SK-N-SH (cell line): ENCODE data around the gene CAPNS1. TPM values are rescaled to one million over a fixed set of nuclear protein-coding genes. Genes with fewer than 3 reads are reported as not detected.
"Not testable (repeated sequence)": the region's sequence is repeated elsewhere in the genome, so short reads cannot be mapped to it uniquely, and the experiment has no call there.

Experiments used
- CTCF ChIA-PET: fragments of 300-600, 350-600 bp; formaldehyde crosslinking; extraction: SDS; loops from one replicate; lab custom pipeline; 2021; lab: Yijun Ruan, JAX
- POLR2A ChIA-PET: fragments of 350-600 bp; sonication (Branson Sonifier 250); formaldehyde crosslinking; extraction: SDS; loops from one replicate; lab custom pipeline; 2020; ENCODE audit warnings: antibody characterized with exemption, inconsistent platforms; lab: Yijun Ruan, JAX
- DNase-seq: peaks from one replicate; pipeline ENCODE4 v3.0.0; 2012
- H2AFZ ChIP-seq: fragments of 200-600 bp; sonication (generic); 2 replicates; pipeline ENCODE4 v1.8.1; 2016; ENCODE audit warnings: antibody characterized with exemption, mild to moderate bottlenecking, low read depth
- H3F3A ChIP-seq: fragments of 200-600 bp; sonication (generic); replicated peaks from 2 replicates; pipeline ENCODE3; 2016; ENCODE audit warnings: antibody characterized with exemption, mild to moderate bottlenecking; ENCODE audit not compliant: insufficient read depth
- H3K27ac ChIP-seq, 2 experiments: fragments of 200-500 bp in 1 of 2; fragments of 200-600 bp in 1 of 2; sonication (Bioruptor generic) in 1 of 2; sonication (generic), shearing (Covaris generic) in 1 of 2; 2 replicates each; pipeline versions ENCODE4 v1.5.1 to v1.6.1; 2014 to 2016; ENCODE audit warnings: low read depth in 2 of 2, inconsistent platforms in 1 of 2, low read length in 1 of 2, mild to moderate bottlenecking in 1 of 2, mixed read lengths in 1 of 2
- H3K27me3 ChIP-seq: fragments of 200-600 bp; sonication (generic), shearing (Covaris generic); 2 replicates; pipeline ENCODE4 v1.6.1; 2016; ENCODE audit warnings: mixed run types; ENCODE audit not compliant: insufficient read depth
- H3K36me3 ChIP-seq, 2 experiments: fragments of 200-500 bp in 1 of 2; fragments of 200-600 bp in 1 of 2; sonication (Bioruptor generic) in 1 of 2; sonication (generic) in 1 of 2; replicated peaks in 1 of 2; 2 replicates each; pipeline versions ENCODE3 to v1.5.1; 2014 to 2016; ENCODE audit warnings: low read length in 1 of 2, mild to moderate bottlenecking in 1 of 2; ENCODE audit not compliant: insufficient read depth in 2 of 2, control insufficient read depth in 1 of 2
- H3K4me1 ChIP-seq, 2 experiments: fragments of 200-500 bp in 1 of 2; fragments of 200-600 bp in 1 of 2; sonication (Bioruptor generic) in 1 of 2; sonication (generic), shearing (Covaris generic) in 1 of 2; 2 replicates each; pipeline versions ENCODE4 v1.5.1 to v1.6.1; 2014 to 2016; ENCODE audit warnings: low read depth in 1 of 2, low read length in 1 of 2, mixed run types in 1 of 2; ENCODE audit not compliant: insufficient read depth in 2 of 2, control insufficient read depth in 1 of 2
- H3K4me2 ChIP-seq: fragments of 200-600 bp; sonication (generic), shearing (Covaris generic); 2 replicates; pipeline ENCODE4 v1.6.1; 2017; ENCODE audit warnings: mixed run types
- H3K4me3 ChIP-seq, 2 experiments: fragments of 200-500 bp in 1 of 2; fragments of 200-600 bp in 1 of 2; sonication (Bioruptor generic) in 1 of 2; sonication (generic), shearing (Covaris generic) in 1 of 2; 2 replicates each; pipeline versions ENCODE4 v1.5.1 to v1.8.1; 2014 to 2016; ENCODE audit warnings: low read depth in 2 of 2, inconsistent platforms in 1 of 2, low read length in 1 of 2, mild to moderate bottlenecking in 1 of 2, mixed read lengths in 1 of 2, moderate library complexity in 1 of 2
- H3K79me2 ChIP-seq: fragments of 200-600 bp; sonication (generic); 2 replicates; pipeline ENCODE4 v1.8.1; 2017; ENCODE audit warnings: mild to moderate bottlenecking; ENCODE audit not compliant: insufficient read depth
- H3K9ac ChIP-seq: fragments of 200-600 bp; sonication (generic); 2 replicates; pipeline ENCODE4 v1.6.1; 2017; ENCODE audit warnings: mixed run types
- H3K9me2 ChIP-seq: fragments of 200-600 bp; sonication (generic); 2 replicates; pipeline ENCODE4 v1.6.1; 2017; ENCODE audit warnings: mixed run types
- H3K9me3 ChIP-seq: fragments of 200-600 bp; sonication (generic); 2 replicates; pipeline ENCODE4 v1.6.1; 2017; ENCODE audit warnings: mixed run types, mild to moderate bottlenecking, moderate library complexity
- H4K20me1 ChIP-seq: fragments of 200-600 bp; sonication (generic); 2 replicates; pipeline ENCODE4 v1.6.1; 2017; ENCODE audit warnings: mild to moderate bottlenecking, mixed run types; ENCODE audit not compliant: insufficient read depth
- CHD2 ChIP-seq: fragments of 150-350 bp; IDR thresholded peaks from 2 replicates; pipeline ENCODE4 v1.6.1; 2018; ENCODE audit warnings: low read length; ENCODE audit not compliant: partially characterized antibody
- EZH2phosphoT487 ChIP-seq: fragments of 200-600 bp; sonication (generic); IDR thresholded peaks from 2 replicates; pipeline ENCODE4 v1.6.1; 2017; ENCODE audit warnings: low read depth, mixed run types, mild to moderate bottlenecking, antibody characterized with exemption, moderate library complexity, borderline replicate concordance
- FOXJ3 ChIP-seq: sonication (generic); formaldehyde crosslinking; IDR thresholded peaks from 2 replicates; pipeline ENCODE4 v1.5.1; 2020; ENCODE audit warnings: mild to moderate bottlenecking, missing genetic modification reagents
- GABPA ChIP-seq: IDR thresholded peaks from 2 replicates; pipeline ENCODE4 v1.4.0; 2012; ENCODE audit warnings: low read depth, mild to moderate bottlenecking
- NFIC ChIP-seq: IDR thresholded peaks from 2 replicates; pipeline ENCODE4 v1.4.0; 2012; ENCODE audit warnings: borderline replicate concordance
- RCOR1 ChIP-seq: fragments of 150-350 bp; IDR thresholded peaks from 2 replicates; pipeline ENCODE4 v1.6.1; 2017; ENCODE audit warnings: antibody characterized with exemption, low read length
- SMC3 ChIP-seq: IDR thresholded peaks from 2 replicates; pipeline ENCODE4 v1.6.1; 2012; ENCODE audit warnings: low read depth, low read length, improper control_type of control experiment
- TEAD4 ChIP-seq: IDR thresholded peaks from 2 replicates; pipeline ENCODE4 v1.4.0; 2012; ENCODE audit warnings: mild to moderate bottlenecking, borderline replicate concordance; ENCODE audit not compliant: insufficient read depth
- YY1 ChIP-seq: IDR thresholded peaks from 2 replicates; pipeline ENCODE4 v1.4.0; 2012; ENCODE audit warnings: low read depth, mild to moderate bottlenecking
- WGBS: methylation state at CpG from one replicate; pipeline ENCODE4 v1.1.6; 2017; ENCODE audit warnings: low lambda C conversion rate; 5-methylcytosine and 5-hydroxymethylcytosine counted together
- polyA plus RNA-seq, 3 experiments: library from polyadenylated mRNA; depleted of rRNA; stranded (reverse); fragments of >200 nt; gene quantifications; 2 replicates each; pipeline ENCODE4 v1.2.3, GENCODE V29; 2012
- TF ChIP-seq, protein P1 (sequence below): fragments of 150-350 bp; IDR thresholded peaks from 2 replicates; pipeline ENCODE4 v1.6.1; 2017; ENCODE audit warnings: antibody characterized with exemption, low read length, low read depth, borderline replicate concordance
- TF ChIP-seq, protein P2 (sequence below): IDR thresholded peaks from 2 replicates; pipeline ENCODE4; 2012

CAPNS1 gene
- polyA plus RNA-seq, 1 of the 3 experiments (the other 2 are of a cell fraction) = 999 TPM

- Histone ChIP-seq H3K27me3 (no peaks in the 10 kb centered on the region), H3K4me1 (peaks cover 4 to 5% of the 10 kb centered on the region in 2 experiments; a peak in 2 of 4 replicates), H3K9me2 (no peaks in the 10 kb centered on the region), H3K36me3 (peaks cover 0 to 4% of the 10 kb centered on the region in 2 experiments), H3F3A (peaks cover 6% of the 10 kb centered on the region), H3K4me2 (no peak overlapping the region), H3K79me2 (no peaks in the 10 kb centered on the region), H3K4me3 (no peak overlapping the region), H3K9me3 (no peaks in the 10 kb centered on the region), H3K27ac (peak overlapping the region in 1 of 2 experiments; percentile 24; a peak in 1 of 4 replicates), H2AFZ (no peak overlapping the region), H4K20me1 (no peaks in the 10 kb centered on the region), H3K9ac (no peak overlapping the region)
- WGBS = 74% methylated on average over 9 of the region's 9 CpGs
- ChIA-PET CTCF (interaction anchor here (0.6 to 6.2 kb wide), 8 partner anchors 20 to 996 kb away, joined by 3 to 63 read pairs (median 4); partner anchors contain the start of genes POLR2I and TBCB), POLR2A (interaction anchor here (0.9 to 1.1 kb wide), 2 partner anchors 41 kb away, joined by 3 to 6 read pairs; no protein-coding TSS in a partner anchor)
- no peak for DNase-seq
- TF ChIP-seq SMC3 = no peak
- TF ChIP-seq RCOR1 = no peak
- TF ChIP-seq TEAD4 = no peak
- no peak for TF ChIP-seq NFIC
- TF ChIP-seq, protein P1, sequence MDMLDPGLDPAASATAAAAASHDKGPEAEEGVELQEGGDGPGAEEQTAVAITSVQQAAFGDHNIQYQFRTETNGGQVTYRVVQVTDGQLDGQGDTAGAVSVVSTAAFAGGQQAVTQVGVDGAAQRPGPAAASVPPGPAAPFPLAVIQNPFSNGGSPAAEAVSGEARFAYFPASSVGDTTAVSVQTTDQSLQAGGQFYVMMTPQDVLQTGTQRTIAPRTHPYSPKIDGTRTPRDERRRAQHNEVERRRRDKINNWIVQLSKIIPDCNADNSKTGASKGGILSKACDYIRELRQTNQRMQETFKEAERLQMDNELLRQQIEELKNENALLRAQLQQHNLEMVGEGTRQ = no peak
- TF ChIP-seq GABPA = no peak
- no peak for TF ChIP-seq FOXJ3 (CRISPR knock-in tag)
- TF ChIP-seq, protein P2, sequence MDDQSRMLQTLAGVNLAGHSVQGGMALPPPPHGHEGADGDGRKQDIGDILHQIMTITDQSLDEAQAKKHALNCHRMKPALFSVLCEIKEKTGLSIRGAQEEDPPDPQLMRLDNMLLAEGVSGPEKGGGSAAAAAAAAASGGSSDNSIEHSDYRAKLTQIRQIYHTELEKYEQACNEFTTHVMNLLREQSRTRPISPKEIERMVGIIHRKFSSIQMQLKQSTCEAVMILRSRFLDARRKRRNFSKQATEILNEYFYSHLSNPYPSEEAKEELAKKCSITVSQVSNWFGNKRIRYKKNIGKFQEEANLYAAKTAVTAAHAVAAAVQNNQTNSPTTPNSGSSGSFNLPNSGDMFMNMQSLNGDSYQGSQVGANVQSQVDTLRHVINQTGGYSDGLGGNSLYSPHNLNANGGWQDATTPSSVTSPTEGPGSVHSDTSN = no peak
- TF ChIP-seq CHD2 = no peak
- no peak for TF ChIP-seq EZH2phosphoT487
- no peak for TF ChIP-seq YY1
These were observed 29.4 kb downstream of the CAPNS1 start for GRCh38 chr19:36169084-36169760.

DNA sequence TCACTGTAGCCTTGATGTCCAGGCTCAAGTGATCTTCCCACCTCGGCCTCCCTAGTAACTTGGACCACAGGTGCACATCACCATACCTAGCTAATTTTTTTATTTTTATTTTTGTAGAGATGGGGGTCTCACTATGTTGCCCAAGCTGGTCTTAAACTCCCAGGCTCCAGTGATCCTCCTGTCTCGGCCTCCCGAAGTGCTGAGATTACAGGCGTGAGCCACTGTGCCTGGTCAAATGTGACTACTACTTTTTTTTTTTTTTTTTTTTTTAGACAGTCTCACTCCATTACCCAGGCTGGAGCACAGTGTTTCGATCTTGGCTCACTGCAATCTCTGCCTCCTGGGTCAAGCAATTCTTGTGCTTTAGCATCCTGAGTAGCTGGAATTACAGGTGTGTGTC is 33.0 kb downstream of the CAPNS1 start:
- no peaks in the 10 kb centered on the region for H3K27me3 ChIP-seq
- H3K9ac ChIP-seq = no peak overlapping the region
- H3K4me1 ChIP-seq = peaks cover 4 to 5% of the 10 kb centered on the region in 2 experiments; a peak in 2 of 4 replicates
- ChIA-PET POLR2A (interaction anchor here (0.6 kb wide), 1 partner anchor 51 kb away, joined by 3 read pairs; no protein-coding TSS in a partner anchor), CTCF (interaction anchor here (1.2 to 2.7 kb wide), 3 partner anchors 45 to 114 kb away, joined by 3 to 14 read pairs (median 4); no protein-coding TSS in a partner anchor)
- H3K9me2 ChIP-seq = no peaks in the 10 kb centered on the region
- no peak overlapping the region for H3K27ac ChIP-seq
- H3K4me3 ChIP-seq = no peak overlapping the region
- H3K79me2 ChIP-seq = no peaks in the 10 kb centered on the region
- peaks cover 6% of the 10 kb centered on the region for H3F3A ChIP-seq
- no peak overlapping the region for H2AFZ ChIP-seq
- 78% methylated on average over 5 of the region's 5 CpGs for WGBS
- no peaks in the 10 kb centered on the region for H3K36me3 ChIP-seq
- TF ChIP-seq GABPA (no peak), EZH2phosphoT487 (no peak), SMC3 (no peak)
- no peaks in the 10 kb centered on the region for H4K20me1 ChIP-seq
- no peak overlapping the region for H3K4me2 ChIP-seq
- DNase-seq = no peak
- H3K9me3 ChIP-seq = no peaks in the 10 kb centered on the region

GRCh38 chr19:36173846-36174245 is 34.0 kb downstream of the CAPNS1 start:
- POLR2A ChIA-PET, H3K4me3 ChIP-seq, H3F3A ChIP-seq, H3K9ac ChIP-seq, H3K27ac ChIP-seq, H3K36me3 ChIP-seq, H3K9me2 ChIP-seq, DNase-seq, H3K4me1 ChIP-seq, H3K79me2 ChIP-seq, H3K9me3 ChIP-seq, H2AFZ ChIP-seq, H4K20me1 ChIP-seq, H3K4me2 ChIP-seq, H3K27me3 ChIP-seq: not testable (repeated sequence)
- CTCF ChIA-PET = interaction anchor here (1.7 to 2.7 kb wide), 2 partner anchors 46 to 113 kb away, joined by 4 to 14 read pairs; no protein-coding TSS in a partner anchor
- 75% methylated on average over 8 of the region's 8 CpGs for WGBS

DNA sequence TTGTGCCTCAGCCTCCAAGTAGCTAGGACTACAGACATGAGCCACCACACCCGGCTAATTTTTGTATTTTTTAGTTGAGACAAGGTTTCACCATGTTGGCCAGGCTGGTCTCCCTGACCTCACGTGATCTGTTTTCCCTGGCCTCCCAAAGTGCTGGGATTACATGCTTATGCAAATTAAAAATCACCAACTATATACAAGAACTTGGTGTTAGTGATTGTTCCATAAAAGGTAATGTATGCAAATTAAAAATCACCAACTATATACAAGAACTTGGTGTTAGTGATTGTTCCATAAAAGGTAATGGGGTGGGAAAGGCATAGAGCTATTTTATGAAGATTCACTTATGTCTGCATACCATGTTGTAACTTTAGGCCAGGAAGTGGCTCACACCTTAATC is 39.2 kb downstream of the CAPNS1 start:
- H3K79me2 ChIP-seq, H3K9ac ChIP-seq, H3F3A ChIP-seq, DNase-seq, H4K20me1 ChIP-seq, H3K9me3 ChIP-seq, H3K27ac ChIP-seq, H3K4me3 ChIP-seq, H3K4me2 ChIP-seq, H3K27me3 ChIP-seq, POLR2A ChIA-PET, H3K9me2 ChIP-seq, H3K36me3 ChIP-seq, H2AFZ ChIP-seq, H3K4me1 ChIP-seq: not testable (repeated sequence)
- WGBS = 45% methylated on average over 2 of the region's 2 CpGs
- CTCF ChIA-PET = interaction anchor here (1.0 kb wide), 1 partner anchor 9 kb away, joined by 3 read pairs; no protein-coding TSS in a partner anchor
